GM23338 (cell line): Measurements from ENCODE around the gene EIF3F. TPM values are rescaled to one million over a fixed set of nuclear protein-coding genes. Genes with fewer than 3 reads are reported as not detected.

Experiments used
- ATAC-seq: fragments of 200-7000 bp; cut with Tn5 transposase; 3 replicates; pipeline ENCODE4 v1.9.1; 2020
- DNase-seq: peaks from one replicate; pipeline ENCODE4 v3.0.0-alpha.2; 2015; ENCODE audit warnings: low spot score
- H2AFZ ChIP-seq: fragments of 200-600 bp; sonication (generic); 2 replicates; pipeline ENCODE4 v1.8.0; 2016; ENCODE audit warnings: antibody characterized with exemption, mild to moderate bottlenecking, moderate library complexity
- H3F3A ChIP-seq: fragments of 200-600 bp; sonication (generic); replicated peaks from 2 replicates; pipeline ENCODE4 v1.8.0; 2017; ENCODE audit warnings: antibody characterized with exemption, mixed run types, low read depth
- H3K27ac ChIP-seq: fragments of 200-600 bp; sonication (generic); 2 replicates; pipeline ENCODE4 v1.6.1; 2016; ENCODE audit warnings: low read depth
- H3K27me3 ChIP-seq: fragments of 200-600 bp; sonication (generic); 2 replicates; pipeline ENCODE4 v1.8.0; 2016; ENCODE audit warnings: mild to moderate bottlenecking, mixed run types, moderate library complexity; ENCODE audit not compliant: insufficient read depth
- H3K36me3 ChIP-seq: fragments of 200-600 bp; sonication (generic); 2 replicates; pipeline ENCODE4 v1.8.0; 2016; ENCODE audit warnings: mild to moderate bottlenecking; ENCODE audit not compliant: insufficient read depth
- H3K4me1 ChIP-seq: fragments of 200-600 bp; sonication (generic); 2 replicates; pipeline ENCODE4 v1.8.0; 2016; ENCODE audit warnings: mild to moderate bottlenecking, moderate library complexity; ENCODE audit not compliant: insufficient read depth
- H3K4me2 ChIP-seq: fragments of 200-600 bp; sonication (generic); 2 replicates; pipeline ENCODE4 v1.7.1; 2017; ENCODE audit warnings: mixed run types
- H3K4me3 ChIP-seq: fragments of 200-600 bp; sonication (generic); 2 replicates; pipeline ENCODE4 v1.6.1; 2016; ENCODE audit warnings: mixed run types
- H3K79me2 ChIP-seq: fragments of 200-600 bp; sonication (generic); replicated peaks from 2 replicates; pipeline ENCODE4 v1.8.0; 2017; ENCODE audit warnings: mild to moderate bottlenecking; ENCODE audit not compliant: insufficient read depth
- H3K9me2 ChIP-seq: fragments of 200-600 bp; sonication (generic); 2 replicates; pipeline ENCODE4 v1.8.0; 2017; ENCODE audit not compliant: insufficient read depth
- H4K20me1 ChIP-seq: fragments of 200-600 bp; sonication (generic); replicated peaks from 2 replicates; pipeline ENCODE4 v1.8.0; 2017; ENCODE audit warnings: mild to moderate bottlenecking; ENCODE audit not compliant: insufficient read depth
- H3K27ac Mint-ChIP-seq: 2 replicates; pipeline ENCODE4 v1.8.0; 2020; ENCODE audit warnings: inconsistent platforms, mild to moderate bottlenecking, moderate library complexity, mixed read lengths
- H3K27me3 Mint-ChIP-seq: 3 replicates; pipeline ENCODE4 v1.8.0; 2022; ENCODE audit warnings: low read depth, mild to moderate bottlenecking, moderate library complexity, mixed read lengths, inconsistent platforms; ENCODE audit not compliant: insufficient read depth, poor library complexity
- H3K36me3 Mint-ChIP-seq: 3 replicates; pipeline ENCODE4 v1.8.0; 2021; ENCODE audit warnings: low read depth, mild to moderate bottlenecking, inconsistent platforms, moderate library complexity, mixed read lengths
- H3K4me1 Mint-ChIP-seq: 3 replicates; pipeline ENCODE4 v1.8.0; 2020; ENCODE audit warnings: mild to moderate bottlenecking, inconsistent platforms, mixed read lengths
- H3K4me3 Mint-ChIP-seq: 3 replicates; pipeline ENCODE4 v1.8.0; 2021; ENCODE audit warnings: moderate library complexity, mild to moderate bottlenecking, inconsistent platforms, mixed read lengths
- H3K9me3 Mint-ChIP-seq: 3 replicates; pipeline ENCODE4 v1.8.0; 2020; ENCODE audit warnings: moderate library complexity, mild to moderate bottlenecking, inconsistent platforms, mixed read lengths
- CTCF ChIP-seq, 2 experiments: fragments of 200-600 bp in 1 of 2; sonication (generic) in 1 of 2; conservative IDR thresholded peaks; 2 replicates each; pipeline versions ENCODE4 v1.5.1 to v1.6.1; 2016 to 2017; ENCODE audit warnings: antibody characterized with exemption in 2 of 2, low read depth in 2 of 2, mild to moderate bottlenecking in 2 of 2, moderate library complexity in 1 of 2
- EZH2 ChIP-seq: fragments of 200-600 bp; sonication (generic); IDR thresholded peaks from one replicate; pipeline ENCODE4 v1.8.0; 2017; ENCODE audit warnings: antibody characterized with exemption, mild to moderate bottlenecking, low read depth; ENCODE audit not compliant: unreplicated experiment
- EZH2phosphoT487 ChIP-seq: fragments of 200-600 bp; sonication (generic); IDR thresholded peaks from one replicate; pipeline ENCODE4 v1.8.1; 2018; ENCODE audit warnings: antibody characterized with exemption; ENCODE audit not compliant: unreplicated experiment
- JUNB ChIP-seq: IDR thresholded peaks from one replicate; pipeline ENCODE4 v1.6.1; 2016; ENCODE audit warnings: antibody characterized with exemption; ENCODE audit not compliant: unreplicated experiment
- REST ChIP-seq: IDR thresholded peaks from one replicate; pipeline ENCODE4 v1.6.1; 2018; ENCODE audit warnings: antibody characterized with exemption; ENCODE audit not compliant: unreplicated experiment
- ZNF331 ChIP-seq: fragments of 250-450 bp; sonication (Bioruptor Pico); IDR thresholded peaks from 2 replicates; pipeline ENCODE4 v1.5.0; 2020; ENCODE audit warnings: low read depth, mild to moderate bottlenecking, moderate library complexity
- ZNF462 ChIP-seq: fragments of 250-450 bp; sonication (Bioruptor Pico); IDR thresholded peaks from 2 replicates; pipeline ENCODE4 v1.5.0; 2020; ENCODE audit warnings: mild to moderate bottlenecking, moderate library complexity
- polyA plus RNA-seq: library from polyadenylated mRNA; unstranded; fragments of >200 nt; fragmentation: Nextera tagmentation; extraction: Ambion mirVana; gene quantifications from 2 replicates; pipeline ENCODE4 v1.2.1, GENCODE V29; 2016
- total RNA-seq: library from RNA; depleted of rRNA; stranded (reverse); fragments of >200 nt; shearing (Covaris generic); gene quantifications from 2 replicates; pipeline ENCODE4 v1.2.3, GENCODE V29; 2014
- TF ChIP-seq, protein P1 (sequence below): IDR thresholded peaks from 2 replicates; pipeline ENCODE4 v1.6.1; 2016; ENCODE audit warnings: antibody characterized with exemption

Gene EIF3F
- total and polyA plus RNA-seq, 2 experiments from 2014 or later: 237 to 555 TPM

- Histone ChIP-seq H3K36me3 (no peaks in the 10 kb centered on the region), H4K20me1 (no peaks in the 10 kb centered on the region), H3K4me1 (no peaks in the 10 kb centered on the region), H3K4me3 (no peak overlapping the region), H3K9me2 (no peaks in the 10 kb centered on the region), H3K27me3 (no peaks in the 10 kb centered on the region), H3K79me2 (no peaks in the 10 kb centered on the region), H2AFZ (no peak overlapping the region), H3K27ac (no peak overlapping the region), H3F3A (no peaks in the 10 kb centered on the region), H3K4me2 (no peak overlapping the region)
- no peak overlapping the region for H3K27ac Mint-ChIP-seq
- no peaks in the 10 kb centered on the region for H3K36me3 Mint-ChIP-seq
- ATAC-seq: no peak
- TF ChIP-seq, protein P1, sequence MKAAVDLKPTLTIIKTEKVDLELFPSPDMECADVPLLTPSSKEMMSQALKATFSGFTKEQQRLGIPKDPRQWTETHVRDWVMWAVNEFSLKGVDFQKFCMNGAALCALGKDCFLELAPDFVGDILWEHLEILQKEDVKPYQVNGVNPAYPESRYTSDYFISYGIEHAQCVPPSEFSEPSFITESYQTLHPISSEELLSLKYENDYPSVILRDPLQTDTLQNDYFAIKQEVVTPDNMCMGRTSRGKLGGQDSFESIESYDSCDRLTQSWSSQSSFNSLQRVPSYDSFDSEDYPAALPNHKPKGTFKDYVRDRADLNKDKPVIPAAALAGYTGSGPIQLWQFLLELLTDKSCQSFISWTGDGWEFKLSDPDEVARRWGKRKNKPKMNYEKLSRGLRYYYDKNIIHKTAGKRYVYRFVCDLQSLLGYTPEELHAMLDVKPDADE: no peak
- TF ChIP-seq EZH2phosphoT487: no peak
- H3K9me3 Mint-ChIP-seq: no peaks in the 10 kb centered on the region
- no peak overlapping the region for H3K4me3 Mint-ChIP-seq
- DNase-seq: no peak
- H3K4me1 Mint-ChIP-seq: no peaks in the 10 kb centered on the region; the same call in 1 of the 3 replicates
- no peaks in the 10 kb centered on the region for H3K27me3 Mint-ChIP-seq
Measured at GRCh38 chr11:8041576-8041975, 54.4 kb downstream of the EIF3F start.

GRCh38 chr11:8043756-8044155 is 56.6 kb downstream of the EIF3F start:
- Mint-ChIP-seq H3K36me3 (no peaks in the 10 kb centered on the region), H3K27me3 (no peaks in the 10 kb centered on the region), H3K27ac (no peak overlapping the region), H3K4me3 (no peak overlapping the region), H3K4me1 (no peaks in the 10 kb centered on the region; the same call in 1 of the 3 replicates), H3K9me3 (no peaks in the 10 kb centered on the region)
- H3K27ac ChIP-seq: no peak overlapping the region
- no peak overlapping the region for H2AFZ ChIP-seq
- H3K27me3 ChIP-seq: no peaks in the 10 kb centered on the region
- no peaks in the 10 kb centered on the region for H4K20me1 ChIP-seq
- no peak overlapping the region for H3K4me2 ChIP-seq
- ATAC-seq (no peak), DNase-seq (no peak)
- no peaks in the 10 kb centered on the region for H3K9me2 ChIP-seq
- H3K4me1 ChIP-seq: no peaks in the 10 kb centered on the region
- no peaks in the 10 kb centered on the region for H3K79me2 ChIP-seq
- no peaks in the 10 kb centered on the region for H3F3A ChIP-seq
- no peaks in the 10 kb centered on the region for H3K36me3 ChIP-seq
- H3K4me3 ChIP-seq: no peak overlapping the region
- no peak for TF ChIP-seq JUNB
- no peak for TF ChIP-seq EZH2phosphoT487
- TF ChIP-seq ZNF462 (CRISPR knock-in tag): no peak
- no peak for TF ChIP-seq CTCF (conservative IDR thresholded peaks at IDR 0.05; ENCODE audit: low read depth in 2 of 2)
- no peak for TF ChIP-seq ZNF331 (CRISPR knock-in tag)
- TF ChIP-seq REST: no peak
- no peak for TF ChIP-seq EZH2
